ENCODE results near the gene NEDD4L. TPM values are rescaled to one million over a fixed set of nuclear protein-coding genes. Genes with fewer than 3 reads are reported as not detected.
"Not testable (repeated sequence)": the region's sequence is repeated elsewhere in the genome, so short reads cannot be mapped to it uniquely, and the experiment has no call there.

The NEDD4L gene
- total and polyA plus RNA-seq, 4 donors = 10.2 to 20.3 (median 13.2) TPM

DNA sequence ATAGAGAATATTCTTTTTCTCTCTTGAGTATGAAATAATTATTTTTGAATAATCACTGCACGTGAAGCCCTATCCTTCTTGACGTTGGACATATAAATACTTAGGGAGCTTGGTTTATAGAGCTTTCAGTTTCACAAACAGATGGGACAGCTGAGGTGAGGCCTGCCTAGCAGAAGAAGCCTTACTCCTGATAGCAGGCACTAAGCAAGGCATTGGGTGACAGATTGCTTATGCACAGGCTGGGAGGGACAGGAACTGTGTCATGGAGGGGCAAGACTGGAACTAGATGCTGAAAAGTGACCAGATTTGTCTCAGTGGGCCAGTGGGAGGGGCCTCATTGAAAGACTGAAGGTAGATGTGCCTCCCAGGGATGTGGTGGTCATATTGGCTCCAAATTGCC is 220.8 kb downstream of the NEDD4L start:
- WGBS = 94% methylated on average over 2 of the region's 2 CpGs
- Histone ChIP-seq H3K9me3 (ENCODE audit: control insufficient read depth in 4 of 4, low read length in 3 of 4) (no peaks in the 10 kb centered on the region), H3K4me1 (ENCODE audit: control insufficient read depth in 4 of 4, insufficient read depth in 4 of 4, low read length in 3 of 4) (peaks cover 0 to 10% (median 5%) of the 10 kb centered on the region in 4 donors), H3K27ac (ENCODE audit: low read depth in 1 of 2, low read length in 2 of 2) (no peak overlapping the region), H3K9ac (ENCODE audit: low read depth in 1 of 2, low read length in 2 of 2) (no peak overlapping the region), H3K36me3 (ENCODE audit: control insufficient read depth in 4 of 4, insufficient read depth in 3 of 4, low read depth in 1 of 4, low read length in 3 of 4) (no peaks in the 10 kb centered on the region), H3K4me3 (ENCODE audit: low read depth in 1 of 3, low read length in 3 of 3) (no peak overlapping the region), H3K27me3 (ENCODE audit: control insufficient read depth in 4 of 4, insufficient read depth in 4 of 4, low read length in 3 of 4) (no peaks in the 10 kb centered on the region)
- TF ChIP-seq RXRA (IDR thresholded peaks at IDR 0.05) (no peak), HNF4G (IDR thresholded peaks at IDR 0.05) (no peak), TAF1 (conservative IDR thresholded peaks at IDR 0.05) (no peak), EGR1 (IDR thresholded peaks at IDR 0.05; ENCODE audit: low read depth in 2 of 2) (no peak), FOXA2 (IDR thresholded peaks at IDR 0.05) (no peak), NR2F2 (IDR thresholded peaks at IDR 0.05) (no peak), FOXA1 (IDR thresholded peaks at IDR 0.05) (no peak)
- TF ChIP-seq, protein P1, sequence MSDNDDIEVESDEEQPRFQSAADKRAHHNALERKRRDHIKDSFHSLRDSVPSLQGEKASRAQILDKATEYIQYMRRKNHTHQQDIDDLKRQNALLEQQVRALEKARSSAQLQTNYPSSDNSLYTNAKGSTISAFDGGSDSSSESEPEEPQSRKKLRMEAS (IDR thresholded peaks at IDR 0.05) = no peak
- TF ChIP-seq, protein P2, sequence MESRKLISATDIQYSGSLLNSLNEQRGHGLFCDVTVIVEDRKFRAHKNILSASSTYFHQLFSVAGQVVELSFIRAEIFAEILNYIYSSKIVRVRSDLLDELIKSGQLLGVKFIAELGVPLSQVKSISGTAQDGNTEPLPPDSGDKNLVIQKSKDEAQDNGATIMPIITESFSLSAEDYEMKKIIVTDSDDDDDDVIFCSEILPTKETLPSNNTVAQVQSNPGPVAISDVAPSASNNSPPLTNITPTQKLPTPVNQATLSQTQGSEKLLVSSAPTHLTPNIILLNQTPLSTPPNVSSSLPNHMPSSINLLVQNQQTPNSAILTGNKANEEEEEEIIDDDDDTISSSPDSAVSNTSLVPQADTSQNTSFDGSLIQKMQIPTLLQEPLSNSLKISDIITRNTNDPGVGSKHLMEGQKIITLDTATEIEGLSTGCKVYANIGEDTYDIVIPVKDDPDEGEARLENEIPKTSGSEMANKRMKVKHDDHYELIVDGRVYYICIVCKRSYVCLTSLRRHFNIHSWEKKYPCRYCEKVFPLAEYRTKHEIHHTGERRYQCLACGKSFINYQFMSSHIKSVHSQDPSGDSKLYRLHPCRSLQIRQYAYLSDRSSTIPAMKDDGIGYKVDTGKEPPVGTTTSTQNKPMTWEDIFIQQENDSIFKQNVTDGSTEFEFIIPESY (IDR thresholded peaks at IDR 0.05) = no peak
- TF ChIP-seq, protein P3, sequence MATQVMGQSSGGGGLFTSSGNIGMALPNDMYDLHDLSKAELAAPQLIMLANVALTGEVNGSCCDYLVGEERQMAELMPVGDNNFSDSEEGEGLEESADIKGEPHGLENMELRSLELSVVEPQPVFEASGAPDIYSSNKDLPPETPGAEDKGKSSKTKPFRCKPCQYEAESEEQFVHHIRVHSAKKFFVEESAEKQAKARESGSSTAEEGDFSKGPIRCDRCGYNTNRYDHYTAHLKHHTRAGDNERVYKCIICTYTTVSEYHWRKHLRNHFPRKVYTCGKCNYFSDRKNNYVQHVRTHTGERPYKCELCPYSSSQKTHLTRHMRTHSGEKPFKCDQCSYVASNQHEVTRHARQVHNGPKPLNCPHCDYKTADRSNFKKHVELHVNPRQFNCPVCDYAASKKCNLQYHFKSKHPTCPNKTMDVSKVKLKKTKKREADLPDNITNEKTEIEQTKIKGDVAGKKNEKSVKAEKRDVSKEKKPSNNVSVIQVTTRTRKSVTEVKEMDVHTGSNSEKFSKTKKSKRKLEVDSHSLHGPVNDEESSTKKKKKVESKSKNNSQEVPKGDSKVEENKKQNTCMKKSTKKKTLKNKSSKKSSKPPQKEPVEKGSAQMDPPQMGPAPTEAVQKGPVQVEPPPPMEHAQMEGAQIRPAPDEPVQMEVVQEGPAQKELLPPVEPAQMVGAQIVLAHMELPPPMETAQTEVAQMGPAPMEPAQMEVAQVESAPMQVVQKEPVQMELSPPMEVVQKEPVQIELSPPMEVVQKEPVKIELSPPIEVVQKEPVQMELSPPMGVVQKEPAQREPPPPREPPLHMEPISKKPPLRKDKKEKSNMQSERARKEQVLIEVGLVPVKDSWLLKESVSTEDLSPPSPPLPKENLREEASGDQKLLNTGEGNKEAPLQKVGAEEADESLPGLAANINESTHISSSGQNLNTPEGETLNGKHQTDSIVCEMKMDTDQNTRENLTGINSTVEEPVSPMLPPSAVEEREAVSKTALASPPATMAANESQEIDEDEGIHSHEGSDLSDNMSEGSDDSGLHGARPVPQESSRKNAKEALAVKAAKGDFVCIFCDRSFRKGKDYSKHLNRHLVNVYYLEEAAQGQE (IDR thresholded peaks at IDR 0.05) = no peak
- TF ChIP-seq, protein P4, sequence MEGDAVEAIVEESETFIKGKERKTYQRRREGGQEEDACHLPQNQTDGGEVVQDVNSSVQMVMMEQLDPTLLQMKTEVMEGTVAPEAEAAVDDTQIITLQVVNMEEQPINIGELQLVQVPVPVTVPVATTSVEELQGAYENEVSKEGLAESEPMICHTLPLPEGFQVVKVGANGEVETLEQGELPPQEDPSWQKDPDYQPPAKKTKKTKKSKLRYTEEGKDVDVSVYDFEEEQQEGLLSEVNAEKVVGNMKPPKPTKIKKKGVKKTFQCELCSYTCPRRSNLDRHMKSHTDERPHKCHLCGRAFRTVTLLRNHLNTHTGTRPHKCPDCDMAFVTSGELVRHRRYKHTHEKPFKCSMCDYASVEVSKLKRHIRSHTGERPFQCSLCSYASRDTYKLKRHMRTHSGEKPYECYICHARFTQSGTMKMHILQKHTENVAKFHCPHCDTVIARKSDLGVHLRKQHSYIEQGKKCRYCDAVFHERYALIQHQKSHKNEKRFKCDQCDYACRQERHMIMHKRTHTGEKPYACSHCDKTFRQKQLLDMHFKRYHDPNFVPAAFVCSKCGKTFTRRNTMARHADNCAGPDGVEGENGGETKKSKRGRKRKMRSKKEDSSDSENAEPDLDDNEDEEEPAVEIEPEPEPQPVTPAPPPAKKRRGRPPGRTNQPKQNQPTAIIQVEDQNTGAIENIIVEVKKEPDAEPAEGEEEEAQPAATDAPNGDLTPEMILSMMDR (IDR thresholded peaks at IDR 0.05; ENCODE audit: low read depth, low read length, missing input control) = no peak
- TF ChIP-seq, protein P5, sequence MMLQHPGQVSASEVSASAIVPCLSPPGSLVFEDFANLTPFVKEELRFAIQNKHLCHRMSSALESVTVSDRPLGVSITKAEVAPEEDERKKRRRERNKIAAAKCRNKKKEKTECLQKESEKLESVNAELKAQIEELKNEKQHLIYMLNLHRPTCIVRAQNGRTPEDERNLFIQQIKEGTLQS (IDR thresholded peaks at IDR 0.05) = no peak
- DNase-seq (ENCODE audit: low spot score) = no peak

DNA sequence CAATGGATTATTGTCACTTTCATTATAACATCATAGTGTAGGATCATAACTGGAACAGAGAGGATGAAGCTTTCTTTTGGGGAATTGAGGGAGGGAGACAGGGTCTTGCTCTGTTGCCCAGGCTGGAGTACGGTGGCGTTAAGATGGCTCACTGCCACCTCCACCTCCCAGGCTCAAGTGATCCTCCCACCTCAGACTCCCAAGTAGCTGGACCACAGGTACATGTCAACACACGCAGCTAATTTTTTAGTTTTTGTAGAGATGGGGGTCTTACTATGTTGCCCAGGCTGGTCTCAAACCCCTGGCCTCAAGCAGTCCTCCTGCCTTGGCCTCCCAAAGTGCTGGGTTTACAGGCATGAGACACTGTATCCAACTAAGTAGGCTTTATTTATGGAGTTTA is 221.5 kb downstream of the NEDD4L start:
- DNase-seq (ENCODE audit: low spot score); H3K27me3 ChIP-seq (ENCODE audit: control insufficient read depth in 4 of 4, insufficient read depth in 4 of 4, low read length in 3 of 4); H3K36me3 ChIP-seq (ENCODE audit: control insufficient read depth in 4 of 4, insufficient read depth in 3 of 4, low read depth in 1 of 4, low read length in 3 of 4); H3K9me3 ChIP-seq (ENCODE audit: control insufficient read depth in 4 of 4, low read length in 3 of 4); H3K9ac ChIP-seq (ENCODE audit: low read depth in 1 of 2, low read length in 2 of 2); H3K4me3 ChIP-seq (ENCODE audit: low read depth in 1 of 3, low read length in 3 of 3); H3K27ac ChIP-seq (ENCODE audit: low read depth in 1 of 2, low read length in 2 of 2); H3K4me1 ChIP-seq (ENCODE audit: control insufficient read depth in 4 of 4, insufficient read depth in 4 of 4, low read length in 3 of 4): not testable (repeated sequence)
- WGBS = 97% methylated on average over 3 of the region's 3 CpGs

Data from liver (tissue), 9 donors.